ENCODE measurements around the gene GFRAL. TPM values are rescaled to one million over a fixed set of nuclear protein-coding genes. Genes with fewer than 3 reads are reported as not detected.

GFRAL gene
- total and polyA plus RNA-seq, 2 donors (not counting 3 experiments of a cell fraction or from before 2014, with no cell fraction given), result not detected

DNA sequence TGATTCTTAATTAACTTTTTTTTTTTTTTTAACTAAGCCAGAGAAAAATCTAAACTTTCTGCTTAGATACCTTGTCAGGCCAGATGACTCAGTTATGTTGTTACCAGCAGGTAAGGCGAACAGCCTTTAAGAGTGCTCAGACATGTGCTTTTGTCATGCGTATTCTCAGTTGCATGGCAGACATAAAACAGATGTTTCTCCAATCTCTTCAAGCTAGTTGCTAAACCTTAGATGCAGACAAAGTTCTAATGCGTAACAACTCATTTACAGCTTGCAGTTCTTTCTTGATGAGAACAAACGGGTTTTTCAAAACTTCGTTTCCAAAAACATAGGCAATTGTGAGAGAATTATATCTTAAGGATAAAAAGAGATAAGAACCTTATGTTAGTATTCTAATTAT lies 49.6 kb upstream of the GFRAL start:
- DNase-seq (ENCODE audit: low read depth, low spot score) (no peak), FAIRE-seq (no peak)
- H3K27me3 ChIP-seq (ENCODE audit: control insufficient read depth in 2 of 2, insufficient read depth in 2 of 2, low read length in 2 of 2), result peaks cover 0 to 2% of the 10 kb centered on the region in 2 experiments
- intact Hi-C loops (cut with micrococcal nuclease) (loop anchor here (1.0 to 10.0 kb wide), 5 partner anchors 167 to 1317 kb away; no protein-coding TSS in a partner anchor), dilution Hi-C loops (cut with MboI; ENCODE audit: extremely low pct_ligation_motif_present, low sequenced_read_pairs) (no loop called here)
- no peak overlapping the region for H3K27ac ChIP-seq (ENCODE audit: insufficient read depth, low read depth, low read length)
- TF ChIP-seq EZH2 (IDR thresholded peaks at IDR 0.05; ENCODE audit: borderline replicate concordance, low read depth, low read length, severe bottlenecking), result no peak
- TF ChIP-seq POLR2AphosphoS5 (IDR thresholded peaks at IDR 0.05; ENCODE audit: insufficient read depth, low read depth, low read length), result no peak
- TF ChIP-seq MYC (IDR thresholded peaks at IDR 0.05; ENCODE audit: low read depth, low read length), result no peak
- TF ChIP-seq JUN (IDR thresholded peaks at IDR 0.05; ENCODE audit: borderline replicate concordance, insufficient read depth, insufficient read length, low read depth), result no peak
- TF ChIP-seq, protein P1, sequence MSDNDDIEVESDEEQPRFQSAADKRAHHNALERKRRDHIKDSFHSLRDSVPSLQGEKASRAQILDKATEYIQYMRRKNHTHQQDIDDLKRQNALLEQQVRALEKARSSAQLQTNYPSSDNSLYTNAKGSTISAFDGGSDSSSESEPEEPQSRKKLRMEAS (IDR thresholded peaks at IDR 0.05; ENCODE audit: insufficient read depth, insufficient read length), result no peak
- no peak for TF ChIP-seq GATA2 (IDR thresholded peaks at IDR 0.05; ENCODE audit: insufficient read depth, insufficient read length, low read depth, low read length)
- TF ChIP-seq, protein P2, sequence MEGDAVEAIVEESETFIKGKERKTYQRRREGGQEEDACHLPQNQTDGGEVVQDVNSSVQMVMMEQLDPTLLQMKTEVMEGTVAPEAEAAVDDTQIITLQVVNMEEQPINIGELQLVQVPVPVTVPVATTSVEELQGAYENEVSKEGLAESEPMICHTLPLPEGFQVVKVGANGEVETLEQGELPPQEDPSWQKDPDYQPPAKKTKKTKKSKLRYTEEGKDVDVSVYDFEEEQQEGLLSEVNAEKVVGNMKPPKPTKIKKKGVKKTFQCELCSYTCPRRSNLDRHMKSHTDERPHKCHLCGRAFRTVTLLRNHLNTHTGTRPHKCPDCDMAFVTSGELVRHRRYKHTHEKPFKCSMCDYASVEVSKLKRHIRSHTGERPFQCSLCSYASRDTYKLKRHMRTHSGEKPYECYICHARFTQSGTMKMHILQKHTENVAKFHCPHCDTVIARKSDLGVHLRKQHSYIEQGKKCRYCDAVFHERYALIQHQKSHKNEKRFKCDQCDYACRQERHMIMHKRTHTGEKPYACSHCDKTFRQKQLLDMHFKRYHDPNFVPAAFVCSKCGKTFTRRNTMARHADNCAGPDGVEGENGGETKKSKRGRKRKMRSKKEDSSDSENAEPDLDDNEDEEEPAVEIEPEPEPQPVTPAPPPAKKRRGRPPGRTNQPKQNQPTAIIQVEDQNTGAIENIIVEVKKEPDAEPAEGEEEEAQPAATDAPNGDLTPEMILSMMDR (IDR thresholded peaks at IDR 0.05; ENCODE audit: extremely low read depth in 1 of 2, insufficient read depth in 1 of 2, low read depth in 1 of 2, low read length in 2 of 2), result no peak
- no peak for TF ChIP-seq FOS (IDR thresholded peaks at IDR 0.05; ENCODE audit: borderline replicate concordance, insufficient read depth, low read length)
- no peak for TF ChIP-seq POLR2A (IDR thresholded peaks at IDR 0.05; ENCODE audit: low read depth, low read length)
- H3K4me1 ChIP-seq (ENCODE audit: control insufficient read depth, extremely low read depth, insufficient read depth, low read length), result no peaks in the 10 kb centered on the region
- no peaks in the 10 kb centered on the region for H4K20me1 ChIP-seq (replicated peaks; ENCODE audit: control insufficient read depth, extremely low read depth, insufficient read depth, low read length)
- ChIA-PET POLR2A (no interaction called here), CTCF (interaction anchor here (1.2 to 2.9 kb wide), 5 partner anchors 8 to 622 kb away, joined by 3 to 20 read pairs (median 3); no protein-coding TSS in a partner anchor)
- no peaks in the 10 kb centered on the region for H3K9me1 ChIP-seq (replicated peaks; ENCODE audit: control insufficient read depth, extremely low read depth, insufficient read depth, low read length)
- H3K9ac ChIP-seq (replicated peaks; ENCODE audit: extremely low read depth, insufficient read depth, low read length), result no peak overlapping the region
- no peaks in the 10 kb centered on the region for H3K9me3 ChIP-seq (replicated peaks; ENCODE audit: control insufficient read depth, insufficient read depth, low read length)
- H3K79me2 ChIP-seq (ENCODE audit: control insufficient read depth, insufficient read depth, low read length), result no peaks in the 10 kb centered on the region
- no peak overlapping the region for H3K4me2 ChIP-seq (ENCODE audit: insufficient read depth, low read length)
- no peaks in the 10 kb centered on the region for H3K36me3 ChIP-seq (ENCODE audit: control insufficient read depth in 2 of 2, extremely low read depth in 1 of 2, insufficient read depth in 2 of 2, low read length in 2 of 2)
- no peak overlapping the region for H2AFZ ChIP-seq (ENCODE audit: low read depth, low read length)
- H3K4me3 ChIP-seq (replicated peaks in 1 of 3; ENCODE audit: insufficient read depth in 1 of 3, low read depth in 1 of 3, low read length in 3 of 3), result no peak overlapping the region
- no TSS peak for BruUV-seq (replicated peaks)
